PC-9 (cell line): ENCODE measurements around the gene TRIP13.

ENCODE experiments used
- CTCF ChIP-seq: fragments of 200-600 bp; sonication (generic); conservative IDR thresholded peaks from 2 replicates; pipeline ENCODE4 v1.6.1; 2017; ENCODE audit warnings: mixed run types, antibody characterized with exemption, mild to moderate bottlenecking, moderate library complexity
- EZH2 ChIP-seq: fragments of 200-600 bp; sonication (generic); IDR thresholded peaks from 2 replicates; pipeline ENCODE4 v1.8.0; 2017; ENCODE audit warnings: antibody characterized with exemption, low read depth

- TF ChIP-seq EZH2 (no peak), CTCF (no peak)
Measured at GRCh38 chr5:963310-963672, 70.6 kb downstream of the TRIP13 start.
